NCI-H2227 treated with DMSO at 0.1 percent for 48 hours (cell line): ENCODE results near the gene NUDT4.
"Not testable (repeated sequence)": the region's sequence is repeated elsewhere in the genome, so short reads cannot be mapped to it uniquely, and the experiment has no call there.

Source experiments
- DNase-seq: peaks from one replicate; lab custom pipeline; 2025; lab: John Stamatoyannopoulos, UW

The NUDT4 gene

DNA sequence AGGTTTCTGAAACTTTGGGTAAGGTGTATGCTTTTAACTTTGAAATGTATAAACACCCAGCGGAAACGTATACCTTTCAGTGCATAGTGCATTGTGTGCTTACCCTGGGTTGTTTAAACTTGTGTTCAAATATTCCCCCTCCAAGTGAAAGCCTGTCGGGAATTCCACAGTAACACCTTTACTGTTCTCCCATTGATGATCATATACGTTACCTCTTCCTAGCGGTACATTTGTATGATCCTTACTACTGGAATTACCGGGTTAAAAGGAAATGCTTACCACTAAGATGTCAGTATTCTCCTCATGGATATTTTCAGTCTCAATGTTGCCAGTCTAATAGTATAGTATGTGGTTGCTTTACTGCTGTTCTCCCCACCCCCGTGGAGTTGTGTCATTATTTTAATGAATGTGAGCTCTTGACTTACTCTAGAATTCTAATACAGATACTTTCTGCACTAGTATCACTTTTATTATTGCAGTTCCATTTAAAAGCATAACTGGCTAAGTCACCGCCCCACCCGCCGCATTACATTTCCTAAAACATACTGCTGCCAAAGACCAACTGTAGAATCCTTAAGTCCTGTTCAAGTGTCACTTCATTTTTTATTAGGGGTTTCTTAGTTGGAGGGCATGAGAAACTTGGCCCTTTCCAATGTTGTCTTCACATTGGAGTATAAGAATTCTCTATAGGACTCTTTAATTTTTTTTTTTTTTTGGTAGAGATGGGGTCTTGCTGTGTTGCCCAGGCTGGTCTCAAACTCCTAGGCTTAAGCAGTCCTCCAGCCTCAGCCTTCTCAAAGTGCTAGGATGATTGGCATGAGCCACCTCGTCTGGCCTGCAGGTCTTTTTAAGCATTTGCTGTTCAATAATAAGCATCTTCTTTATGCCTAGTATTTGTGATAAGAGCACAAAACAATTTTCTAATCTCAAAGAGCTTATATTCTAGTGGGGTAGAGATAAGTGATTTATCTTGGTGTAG, 24.9 kb downstream of the NUDT4 start:
- no peak for DNase-seq

DNA sequence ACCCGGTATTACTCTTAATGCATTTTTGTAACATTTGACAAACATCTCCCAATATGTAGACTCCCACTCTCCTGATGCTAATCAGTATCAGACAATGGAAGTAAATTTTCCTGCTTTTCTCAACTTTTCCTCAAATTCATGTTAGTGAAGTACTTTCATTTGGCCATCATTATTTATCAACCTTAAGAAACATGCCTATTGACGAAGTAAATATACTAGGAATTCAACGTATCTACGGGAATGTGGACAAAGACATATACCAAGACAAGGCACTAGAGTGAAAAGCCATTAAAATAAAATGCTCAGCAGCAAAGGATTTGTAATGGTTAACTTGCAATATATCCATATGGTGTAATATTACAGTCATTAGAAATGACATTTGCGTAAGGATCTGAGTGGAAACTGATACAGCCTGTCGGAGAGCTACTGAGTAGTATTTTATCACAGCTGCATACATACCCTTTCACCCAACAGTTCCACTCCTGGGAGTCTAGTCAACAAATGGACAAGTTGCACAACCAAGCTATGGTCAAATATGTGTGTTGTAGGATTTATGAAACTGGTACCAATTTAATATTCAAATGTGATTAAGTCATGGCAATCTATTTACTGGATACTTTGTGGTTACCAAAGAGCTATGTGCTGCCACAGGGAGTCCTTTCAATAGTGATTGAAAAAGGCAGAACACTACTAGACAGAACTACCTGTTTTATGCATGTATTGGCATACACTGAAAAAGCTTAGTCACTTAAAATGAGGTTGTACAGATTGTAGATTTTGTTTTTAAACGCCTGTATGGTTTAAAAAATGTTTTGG, 26.5 kb downstream of the NUDT4 start:
- no peak for DNase-seq

DNA sequence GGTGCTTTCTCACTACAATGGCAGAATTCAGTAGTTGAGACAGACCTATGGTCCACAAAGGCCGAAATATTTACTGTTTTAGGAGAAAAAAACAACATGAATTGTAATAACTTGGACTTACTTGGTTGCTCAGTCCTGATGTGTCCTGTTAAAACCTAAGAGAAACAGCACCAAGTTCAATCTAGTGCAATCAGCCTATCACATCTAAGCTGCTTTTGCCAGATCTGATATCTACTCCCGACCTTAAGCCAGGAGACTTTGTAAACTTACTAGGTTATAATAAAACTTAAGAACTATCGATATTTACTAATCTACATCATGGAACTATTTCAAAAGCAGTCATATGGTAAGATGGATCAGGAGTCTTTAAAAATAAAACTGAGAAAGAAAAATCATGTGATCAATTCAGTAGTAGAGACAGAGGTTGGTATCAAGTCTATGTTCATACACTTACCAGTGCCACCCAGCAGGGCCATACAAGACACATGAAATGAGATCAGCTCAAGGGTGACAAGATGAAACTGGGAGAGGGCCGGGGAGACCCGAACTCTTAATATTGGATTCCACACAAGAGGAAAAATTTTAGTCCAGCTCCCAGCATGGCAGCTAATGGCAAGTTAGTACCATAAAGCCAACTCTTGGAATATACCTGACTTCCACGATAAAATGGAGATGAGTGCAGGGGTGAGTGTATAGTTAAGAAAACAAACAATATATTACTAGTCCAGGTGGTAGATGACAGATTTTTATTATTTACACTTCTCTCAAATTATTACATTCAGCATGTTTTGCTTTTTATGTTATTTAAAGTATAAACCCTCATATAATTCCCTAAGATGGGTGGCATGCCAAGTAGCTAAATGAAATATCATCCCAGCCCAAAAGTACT, 27.5 kb downstream of the NUDT4 start:
- no peak for DNase-seq

DNA sequence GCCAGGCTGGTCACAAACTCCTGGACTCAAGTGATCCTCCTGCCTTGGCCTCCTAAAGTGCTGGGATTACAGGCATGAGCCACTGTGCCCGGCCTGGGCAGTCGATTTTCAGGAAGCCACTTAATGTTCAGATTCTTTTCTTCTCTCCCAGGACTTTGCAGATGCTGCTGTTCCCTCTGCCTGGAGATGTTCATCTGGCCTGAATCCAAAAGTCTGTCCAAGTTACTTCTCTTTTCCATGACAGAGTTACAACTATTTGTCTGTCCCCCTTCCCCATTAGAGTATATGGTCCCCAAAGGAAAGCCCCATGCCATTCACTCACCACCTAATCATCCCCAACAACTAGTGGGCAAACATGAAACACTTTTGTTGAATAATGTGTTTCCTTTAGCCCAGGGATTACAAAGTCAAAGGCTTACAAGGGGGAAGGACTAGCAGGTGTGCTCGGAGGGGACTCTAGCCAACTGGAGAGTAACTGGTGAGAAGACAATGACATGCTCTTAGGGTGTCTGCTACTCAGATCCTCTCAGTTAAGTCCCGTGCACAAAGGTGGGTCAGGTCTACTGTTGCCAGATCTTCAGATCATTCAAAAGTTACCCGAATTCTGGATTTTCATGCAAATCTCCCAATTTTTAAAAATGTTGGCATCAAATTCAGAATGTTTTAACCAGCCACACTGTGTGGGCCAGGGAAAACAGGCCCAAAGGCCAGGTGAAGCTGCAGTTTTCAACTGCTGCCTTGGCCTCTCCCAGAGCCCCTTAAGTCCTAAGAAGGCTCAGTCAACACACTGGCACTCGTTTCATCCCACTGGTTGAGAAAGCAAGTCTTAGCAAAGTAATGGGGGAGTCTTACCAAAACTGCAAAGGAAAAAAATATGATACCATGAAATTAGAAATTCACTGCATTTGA, 29.6 kb downstream of the NUDT4 start:
- no peak for DNase-seq

DNA sequence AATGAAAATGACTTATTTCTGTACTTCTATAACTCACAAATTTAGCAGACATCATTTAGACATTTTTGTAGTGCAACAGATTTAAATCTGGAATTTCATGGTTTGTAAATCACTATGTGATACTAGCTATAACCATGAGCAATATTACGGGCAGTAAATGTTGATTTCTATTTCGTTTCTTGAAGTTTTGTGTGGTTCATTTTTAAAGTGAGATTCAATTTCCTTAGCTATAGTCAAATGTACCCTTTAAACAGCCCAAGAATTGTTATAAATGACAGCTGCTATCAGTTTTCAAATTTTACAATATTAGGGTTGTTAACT, 30.2 kb downstream of the NUDT4 start:
- DNase-seq, result no peak

DNA sequence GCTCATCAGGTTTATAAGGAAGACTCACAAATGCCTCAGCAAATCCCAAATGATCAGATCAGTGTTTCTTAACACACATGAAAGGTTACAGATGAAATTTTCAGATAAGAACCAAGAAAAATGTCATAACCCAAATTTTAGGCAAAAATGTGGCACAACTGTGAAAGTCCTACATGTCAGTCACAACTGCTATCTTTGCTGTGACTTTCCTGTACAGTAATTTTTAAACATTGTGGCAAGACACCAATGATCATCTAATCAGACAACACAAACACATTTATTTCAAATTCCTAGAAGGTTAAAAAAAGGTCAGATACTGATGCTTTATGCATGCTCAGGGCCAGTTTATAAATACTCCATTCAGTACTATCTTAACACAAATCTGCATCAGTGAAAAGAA, 31.1 kb downstream of the NUDT4 start:
- DNase-seq, result no peak

DNA sequence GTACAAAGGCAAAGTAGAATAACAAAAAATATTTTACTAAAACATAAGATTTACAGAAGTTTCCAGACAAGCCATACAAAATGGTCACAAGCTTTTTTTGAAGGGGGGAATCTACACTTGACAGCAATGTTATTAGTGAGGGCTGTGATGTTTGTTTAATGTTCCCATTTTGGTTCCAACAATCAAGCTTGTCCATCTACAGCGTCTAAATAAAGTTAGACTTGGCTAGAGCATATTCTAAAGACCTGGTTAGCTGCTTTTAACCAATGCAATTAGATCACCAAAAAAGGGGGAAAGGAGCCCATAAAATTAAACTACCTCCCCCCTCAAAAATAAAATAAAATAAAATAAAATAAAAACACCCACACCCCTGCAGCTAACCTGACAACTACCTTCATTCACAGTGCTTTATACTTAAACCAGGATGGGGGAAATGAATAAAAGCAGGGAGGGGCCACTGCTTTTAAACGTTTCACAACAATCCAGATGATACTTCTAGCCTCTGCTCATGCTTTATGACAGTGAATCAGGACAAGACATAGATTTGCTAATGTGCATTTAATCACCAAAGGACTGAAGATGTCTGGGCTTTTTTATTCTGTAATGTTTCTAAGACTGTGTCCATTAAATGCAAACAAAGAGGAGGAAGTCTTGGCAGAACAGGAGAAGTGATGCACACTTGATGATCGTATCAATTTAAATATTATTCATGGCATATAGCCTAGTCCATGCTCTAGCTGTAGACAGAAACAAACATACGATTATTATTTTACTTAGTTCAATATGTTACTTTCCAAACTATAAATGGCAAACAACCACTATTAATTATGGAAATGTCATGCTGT, 31.8 kb downstream of the NUDT4 start:
- not testable (repeated sequence) for DNase-seq

DNA sequence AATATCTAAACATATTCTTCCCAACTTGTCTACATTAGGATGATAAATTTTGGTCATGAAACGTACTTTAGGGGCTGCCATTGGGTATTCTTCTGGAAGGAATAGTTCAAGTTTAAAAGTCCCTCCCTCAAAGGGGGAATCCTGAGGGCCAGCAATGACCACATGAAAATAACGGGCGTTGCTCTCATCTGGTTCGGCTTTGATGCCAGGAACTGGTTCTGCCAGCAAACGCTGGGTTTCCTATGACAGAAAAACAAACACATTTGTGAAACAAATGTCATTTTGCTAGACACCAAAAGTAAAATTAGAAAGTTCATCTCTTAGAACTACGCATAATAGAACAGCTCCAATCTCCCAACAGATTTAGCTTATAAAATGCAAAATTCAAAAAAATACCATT, 33.3 kb downstream of the NUDT4 start:
- DNase-seq, result not testable (repeated sequence)

DNA sequence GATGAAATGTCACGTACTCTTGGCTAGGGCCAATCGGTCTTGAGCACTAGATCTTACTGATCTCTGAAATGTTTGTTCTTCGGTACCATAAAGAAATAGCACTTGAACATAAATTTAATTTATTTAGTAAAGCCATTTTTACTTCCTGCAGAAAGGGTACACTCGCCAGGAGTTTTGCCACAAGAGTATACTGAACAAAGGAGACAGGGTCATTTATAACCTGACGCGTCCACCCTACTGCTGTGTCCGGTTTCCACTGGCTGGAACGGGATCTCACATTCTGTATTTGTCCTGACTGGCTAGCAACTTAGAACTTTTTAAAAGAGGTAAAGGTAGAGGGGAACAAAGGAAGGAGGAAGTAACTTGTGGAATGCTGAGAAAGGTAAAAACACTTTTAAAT, 34.7 kb downstream of the NUDT4 start:
- not testable (repeated sequence) for DNase-seq

DNA sequence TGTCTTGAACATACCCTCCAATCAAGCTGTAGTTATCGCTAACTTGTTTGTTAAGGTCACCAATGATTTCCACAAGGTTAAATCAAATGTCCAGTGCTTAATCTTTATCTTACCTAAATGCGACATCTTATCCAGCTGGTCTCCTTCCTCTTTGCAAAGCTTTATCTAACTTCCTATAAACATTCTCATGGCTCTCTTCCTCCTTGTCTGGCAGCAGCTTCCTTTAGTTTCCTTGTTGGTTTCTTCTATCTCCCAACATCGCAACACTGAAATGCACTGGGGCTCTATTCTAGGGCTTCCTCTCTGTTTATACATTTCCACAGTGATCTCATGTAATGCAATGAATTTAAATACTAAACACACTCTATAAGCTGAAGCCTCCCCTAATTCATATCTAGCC, 35.3 kb downstream of the NUDT4 start:
- DNase-seq, result no peak

DNA sequence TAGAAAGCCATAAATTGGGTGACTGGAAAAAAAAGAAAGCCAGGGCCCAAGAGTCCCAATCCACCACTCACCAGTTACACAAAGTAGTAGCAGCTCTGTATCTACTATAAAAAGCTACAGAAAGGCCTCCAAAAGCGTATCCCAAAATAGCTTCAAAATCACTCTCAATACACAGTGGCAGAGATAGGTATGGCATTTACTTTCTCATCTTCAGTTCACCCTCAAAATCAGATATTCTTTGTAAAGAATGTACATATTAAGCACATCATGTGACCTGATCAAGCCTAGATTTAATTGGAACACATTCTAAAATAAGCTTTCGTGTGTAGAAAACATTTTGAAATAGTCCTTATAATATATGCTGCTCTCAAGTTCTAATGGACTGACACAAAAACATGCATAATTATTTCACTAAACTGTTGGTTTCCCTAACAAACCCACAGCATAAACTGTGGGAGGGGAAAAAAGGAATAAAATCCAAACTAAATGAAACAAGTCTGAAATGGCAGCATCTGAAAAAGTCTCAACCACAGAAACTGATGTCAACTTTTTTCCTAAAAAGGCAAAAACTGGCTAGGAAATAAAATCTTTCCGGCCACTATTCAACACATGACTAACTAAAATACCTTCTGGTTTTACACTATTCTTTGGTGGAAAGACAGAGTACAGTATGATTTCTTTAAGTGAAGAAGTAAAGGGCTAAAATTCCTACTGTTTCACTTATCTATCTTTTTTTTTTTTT, 38.2 kb downstream of the NUDT4 start:
- DNase-seq, result no peak

DNA sequence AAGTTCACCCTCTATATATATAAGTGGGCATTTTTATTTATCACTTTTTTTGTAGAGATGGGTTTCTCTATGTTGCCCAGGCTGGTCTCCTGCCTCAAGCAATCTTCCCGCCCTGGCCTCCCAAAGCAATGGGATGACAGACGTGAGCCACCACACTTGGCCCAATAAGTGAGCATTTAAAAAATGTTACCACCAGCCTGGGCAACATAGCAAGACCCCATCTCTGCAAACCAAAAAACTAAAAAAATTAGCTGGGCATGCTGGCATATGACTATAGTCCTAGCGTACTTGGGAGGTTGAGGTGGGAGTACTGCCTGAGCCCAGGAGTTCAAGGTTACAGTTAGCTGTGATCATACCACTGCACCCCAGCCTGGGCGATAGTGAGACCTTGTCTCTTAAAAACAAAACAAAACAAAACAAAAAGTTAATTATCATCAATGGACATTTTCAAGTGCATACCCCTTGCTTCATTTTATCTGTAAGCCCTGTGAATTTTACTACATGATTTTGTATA, 40.3 kb downstream of the NUDT4 start:
- DNase-seq, result no peak

DNA sequence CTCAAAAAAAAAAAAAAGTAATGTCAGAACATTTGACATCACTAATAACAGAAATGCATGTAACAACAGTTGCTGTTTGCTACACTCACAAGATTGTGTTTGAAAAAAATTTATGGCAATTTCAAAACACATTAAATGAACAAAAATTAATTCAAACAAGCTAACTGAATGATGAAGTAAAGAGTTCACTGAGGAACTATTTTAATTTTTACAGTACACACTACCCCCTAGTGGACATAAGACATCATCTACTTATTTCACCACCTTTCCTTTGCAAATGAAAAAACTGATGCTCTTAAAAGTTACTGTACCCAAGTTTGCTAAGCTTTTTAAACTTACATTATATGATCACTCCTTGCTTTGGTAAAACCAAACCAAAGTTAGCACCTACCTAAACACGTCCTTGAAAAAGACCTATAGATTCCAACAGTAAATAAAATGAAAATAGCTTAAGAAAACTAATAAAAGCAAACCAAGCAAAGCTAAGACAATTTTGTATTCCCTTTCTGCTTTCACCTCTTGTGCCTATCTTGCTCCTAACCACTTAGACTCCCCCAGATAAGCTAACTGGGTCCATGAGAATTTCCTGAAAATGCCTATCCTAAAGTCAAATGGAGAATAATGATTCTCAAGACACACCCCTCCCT, 41.8 kb downstream of the NUDT4 start:
- peak; percentile 40 for DNase-seq

DNA sequence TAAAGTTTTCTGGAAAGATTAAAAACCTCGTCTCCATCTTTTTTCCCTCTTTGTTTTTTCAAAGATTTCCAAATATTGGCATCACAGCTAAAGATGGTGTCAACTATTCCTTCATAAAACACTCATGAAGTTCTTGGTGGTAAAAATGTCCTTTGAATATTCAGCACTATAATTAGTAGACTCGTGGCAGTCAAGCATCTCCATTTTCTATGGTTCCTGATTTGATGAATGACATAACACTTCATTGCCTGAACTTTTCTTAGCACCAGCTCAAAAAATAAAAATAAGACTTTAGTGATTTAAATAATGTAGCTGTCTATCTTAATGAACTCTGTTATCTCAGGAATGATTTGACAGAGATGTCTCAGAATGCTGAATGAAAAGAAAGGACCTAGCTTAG, 44.3 kb downstream of the NUDT4 start:
- no peak for DNase-seq

DNA sequence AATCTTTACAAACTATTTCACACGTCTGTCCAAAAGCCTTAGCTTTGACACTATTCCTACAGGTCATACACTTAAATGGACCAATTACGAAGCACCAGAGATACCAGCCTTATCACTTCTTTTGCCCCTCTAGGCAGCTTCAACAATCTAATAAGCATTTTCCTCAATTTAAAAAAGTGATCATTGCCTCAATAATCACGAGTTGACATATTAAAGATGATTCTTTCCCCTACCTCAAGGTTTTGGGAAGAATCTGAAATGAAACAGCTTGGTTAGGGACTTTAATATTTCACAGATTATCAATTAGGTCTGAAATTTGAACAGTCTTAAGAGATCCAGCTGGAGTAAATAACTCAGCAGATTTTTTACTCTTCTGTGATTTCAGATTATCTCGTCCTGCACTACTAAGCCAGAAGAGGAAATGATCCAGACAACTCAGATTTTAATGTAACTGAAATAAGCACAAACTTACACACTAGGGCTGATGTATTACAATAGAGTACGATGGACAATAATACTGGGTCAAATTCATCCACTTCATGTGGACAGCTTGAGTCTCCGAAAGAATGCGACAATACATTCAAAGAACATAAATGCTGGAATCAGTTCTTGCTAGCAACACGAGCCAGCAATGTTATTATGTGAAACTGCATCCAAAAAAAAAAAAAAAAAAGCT, 48.1 kb downstream of the NUDT4 start:
- no peak for DNase-seq

DNA sequence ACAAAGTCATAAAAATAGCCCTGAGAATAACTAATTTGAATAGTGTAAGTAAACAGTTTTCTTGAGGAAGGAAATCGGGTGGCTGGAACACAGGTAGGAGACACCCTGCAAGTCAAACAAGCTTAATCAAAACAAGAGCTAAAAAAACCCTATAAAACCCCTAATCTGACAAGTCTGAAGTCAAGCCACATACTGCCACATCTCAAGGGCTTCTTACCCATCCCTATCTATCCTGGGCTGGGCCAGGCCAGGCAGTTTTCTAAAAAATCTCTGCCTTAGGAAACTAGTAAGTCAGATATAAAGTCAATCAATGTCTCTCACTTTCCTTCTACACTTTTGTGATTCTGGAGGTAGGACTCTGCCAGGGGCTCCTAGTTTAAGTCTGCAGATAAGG, 48.7 kb downstream of the NUDT4 start:
- no peak for DNase-seq

DNA sequence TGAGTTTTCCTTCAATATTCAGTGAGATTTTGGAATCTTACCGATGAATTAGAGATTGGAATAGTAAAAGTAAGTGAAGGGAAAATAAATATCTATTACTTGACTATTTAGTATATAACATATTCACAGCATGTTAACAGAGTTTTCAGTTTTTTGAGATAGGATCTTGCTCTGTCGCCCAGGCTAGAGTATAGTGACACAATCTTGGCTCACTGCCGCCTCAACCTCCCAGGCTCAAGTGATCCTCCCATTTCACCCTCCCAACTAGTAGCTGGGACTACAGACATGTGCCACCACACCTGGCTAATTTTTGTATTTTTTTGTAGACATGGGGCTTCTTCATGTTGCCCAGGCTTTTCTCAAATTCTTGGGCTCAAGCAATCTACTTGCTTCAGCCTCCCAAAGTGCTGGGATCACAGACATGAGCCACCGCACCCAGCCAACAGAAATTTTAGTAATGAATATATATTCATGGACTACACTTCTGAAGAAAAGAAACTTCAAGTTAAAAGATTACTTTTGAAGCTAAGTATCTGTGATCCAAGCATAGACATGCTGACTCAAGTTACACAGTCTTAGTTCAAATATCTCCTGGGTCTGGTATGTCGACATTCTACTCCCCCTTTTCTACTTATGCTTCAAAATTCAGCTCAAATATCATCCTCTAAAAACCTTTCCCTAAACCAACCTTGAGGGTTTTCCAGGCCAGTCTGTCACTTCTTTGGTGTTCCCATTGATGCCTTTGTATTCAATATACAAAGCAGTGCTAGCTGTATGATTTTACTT, 50.2 kb downstream of the NUDT4 start:
- no peak for DNase-seq
